Measurements from ENCODE around the gene NFXL1.
A peak's percentile ranks its signal among the peaks of the same experiment; 100 is the strongest.

NFXL1 gene

DNA sequence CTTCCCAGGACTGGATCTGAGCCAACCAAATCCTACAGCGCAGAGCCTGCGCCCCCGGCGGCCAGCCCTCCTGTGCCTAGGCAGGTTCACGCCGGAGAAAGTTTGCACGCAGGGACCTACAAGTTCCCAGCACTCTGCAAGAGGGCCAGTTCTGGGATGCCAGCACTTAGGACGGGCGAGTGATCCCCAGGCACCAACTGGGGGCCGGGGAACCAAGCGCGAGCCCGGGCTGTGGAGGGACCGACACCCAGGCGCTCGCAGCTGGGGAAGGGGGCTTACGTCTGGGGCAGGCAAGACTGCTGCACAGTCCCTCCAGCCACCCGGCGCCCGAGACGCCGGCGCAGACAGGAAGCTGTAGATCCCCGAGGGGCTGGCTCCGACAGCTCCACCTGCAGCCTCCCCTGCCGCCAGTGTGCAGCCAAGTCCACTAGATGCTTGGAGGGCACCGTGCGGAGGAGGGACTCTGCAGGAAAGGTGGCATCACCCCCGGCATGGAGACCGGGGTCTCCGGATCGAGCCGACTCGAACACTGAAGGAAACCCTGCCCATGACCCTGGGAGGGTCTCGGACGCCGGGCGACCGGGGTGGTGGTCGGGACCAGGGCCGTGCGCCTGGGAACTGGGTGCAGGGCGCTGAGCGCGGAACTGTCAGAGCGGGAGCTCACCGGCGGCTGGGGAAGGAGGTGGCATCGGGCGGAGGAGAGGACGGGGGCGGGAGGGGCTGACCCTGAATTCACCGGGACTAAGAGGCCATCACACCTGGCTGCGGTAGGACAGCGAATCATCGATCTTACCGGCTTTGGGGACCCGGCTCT lies 77.1 kb downstream of the NFXL1 start:
- H3K4me3 ChIP-seq (ENCODE audit: low read depth, low read length) = peak overlapping the region; percentile 94
- H3K27ac ChIP-seq = peak overlapping the region; percentile 69
- no peaks in the 10 kb centered on the region for H3K9me3 ChIP-seq (ENCODE audit: severe bottlenecking)
- no peaks in the 10 kb centered on the region for H3K27me3 ChIP-seq (ENCODE audit: insufficient read depth, low read depth, severe bottlenecking)
- DNase-seq = peak; percentile 75
- TF ChIP-seq, protein P1, sequence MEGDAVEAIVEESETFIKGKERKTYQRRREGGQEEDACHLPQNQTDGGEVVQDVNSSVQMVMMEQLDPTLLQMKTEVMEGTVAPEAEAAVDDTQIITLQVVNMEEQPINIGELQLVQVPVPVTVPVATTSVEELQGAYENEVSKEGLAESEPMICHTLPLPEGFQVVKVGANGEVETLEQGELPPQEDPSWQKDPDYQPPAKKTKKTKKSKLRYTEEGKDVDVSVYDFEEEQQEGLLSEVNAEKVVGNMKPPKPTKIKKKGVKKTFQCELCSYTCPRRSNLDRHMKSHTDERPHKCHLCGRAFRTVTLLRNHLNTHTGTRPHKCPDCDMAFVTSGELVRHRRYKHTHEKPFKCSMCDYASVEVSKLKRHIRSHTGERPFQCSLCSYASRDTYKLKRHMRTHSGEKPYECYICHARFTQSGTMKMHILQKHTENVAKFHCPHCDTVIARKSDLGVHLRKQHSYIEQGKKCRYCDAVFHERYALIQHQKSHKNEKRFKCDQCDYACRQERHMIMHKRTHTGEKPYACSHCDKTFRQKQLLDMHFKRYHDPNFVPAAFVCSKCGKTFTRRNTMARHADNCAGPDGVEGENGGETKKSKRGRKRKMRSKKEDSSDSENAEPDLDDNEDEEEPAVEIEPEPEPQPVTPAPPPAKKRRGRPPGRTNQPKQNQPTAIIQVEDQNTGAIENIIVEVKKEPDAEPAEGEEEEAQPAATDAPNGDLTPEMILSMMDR (IDR thresholded peaks at IDR 0.05; ENCODE audit: low read depth, low read length) = no peak
- no peaks in the 10 kb centered on the region for H3K36me3 ChIP-seq

DNA sequence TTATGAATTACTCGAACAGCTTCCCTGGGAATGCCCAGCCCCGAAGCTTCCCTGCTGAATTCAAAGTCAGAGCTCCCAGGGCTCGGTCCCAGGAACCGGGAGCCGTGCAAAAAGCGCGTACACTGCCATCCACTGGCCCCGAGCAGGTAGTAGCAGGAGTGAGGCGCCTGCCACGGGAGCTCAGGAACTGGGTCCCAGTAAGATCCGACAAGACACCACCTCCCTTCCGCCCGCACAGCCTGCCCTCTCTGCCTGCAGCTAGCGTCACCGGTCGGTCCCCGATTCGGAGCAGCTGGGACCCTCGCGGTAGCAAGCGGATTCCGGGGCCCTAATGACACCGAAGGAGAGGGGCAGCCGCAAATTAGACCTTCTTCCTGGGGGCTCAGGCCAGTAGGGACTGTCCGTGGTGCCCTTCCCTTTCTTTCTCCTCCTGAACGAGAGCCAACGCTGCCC lies 77.7 kb downstream of the NFXL1 start:
- H3K36me3 ChIP-seq = no peaks in the 10 kb centered on the region
- H3K27me3 ChIP-seq (ENCODE audit: insufficient read depth, low read depth, severe bottlenecking) = no peaks in the 10 kb centered on the region
- peak overlapping the region; percentile 94 for H3K4me3 ChIP-seq (ENCODE audit: low read depth, low read length)
- H3K27ac ChIP-seq = peak overlapping the region; percentile 69
- peak; percentile 92 for DNase-seq
- TF ChIP-seq, protein P1 (IDR thresholded peaks at IDR 0.05; ENCODE audit: low read depth, low read length) = peak; percentile 90
- H3K9me3 ChIP-seq (ENCODE audit: severe bottlenecking) = no peaks in the 10 kb centered on the region

DNA sequence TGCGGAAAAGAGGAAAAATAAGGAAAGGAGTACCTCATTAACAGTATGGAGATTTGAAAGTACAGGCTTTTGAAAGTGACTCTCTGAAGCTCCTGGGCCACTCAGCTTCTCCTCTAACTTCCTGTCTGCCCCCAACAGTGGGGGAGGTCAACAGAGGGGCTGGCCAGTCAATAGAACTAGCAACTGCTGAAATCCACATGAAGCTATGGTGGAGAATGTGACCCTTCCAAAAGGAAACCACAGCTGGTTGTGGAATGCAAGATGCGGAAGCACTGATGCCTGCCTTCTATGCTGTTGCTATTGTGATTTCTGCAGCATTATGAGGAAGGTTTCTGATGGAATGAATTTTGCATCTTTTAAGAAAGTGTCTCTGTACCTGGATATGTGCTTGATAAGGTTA lies 78.9 kb downstream of the NFXL1 start:
- TF ChIP-seq, protein P1 (IDR thresholded peaks at IDR 0.05; ENCODE audit: low read depth, low read length) = no peak
- Histone ChIP-seq H3K36me3 (no peaks in the 10 kb centered on the region), H3K9me3 (ENCODE audit: severe bottlenecking) (no peaks in the 10 kb centered on the region), H3K27me3 (ENCODE audit: insufficient read depth, low read depth, severe bottlenecking) (no peaks in the 10 kb centered on the region), H3K27ac (no peak overlapping the region), H3K4me3 (ENCODE audit: low read depth, low read length) (no peak overlapping the region)
- DNase-seq = no peak

- Histone ChIP-seq H3K4me3 (ENCODE audit: low read depth, low read length) (peak overlapping the region; percentile 14), H3K36me3 (no peaks in the 10 kb centered on the region), H3K27me3 (ENCODE audit: insufficient read depth, low read depth, severe bottlenecking) (no peaks in the 10 kb centered on the region), H3K27ac (peak overlapping the region; percentile 84), H3K9me3 (ENCODE audit: severe bottlenecking) (no peaks in the 10 kb centered on the region)
- DNase-seq = peak; percentile 90
- TF ChIP-seq, protein P1 (IDR thresholded peaks at IDR 0.05; ENCODE audit: low read depth, low read length) = no peak
Observed at GRCh38 chr4:47831026-47831679, 83.2 kb downstream of the NFXL1 start.

DNA sequence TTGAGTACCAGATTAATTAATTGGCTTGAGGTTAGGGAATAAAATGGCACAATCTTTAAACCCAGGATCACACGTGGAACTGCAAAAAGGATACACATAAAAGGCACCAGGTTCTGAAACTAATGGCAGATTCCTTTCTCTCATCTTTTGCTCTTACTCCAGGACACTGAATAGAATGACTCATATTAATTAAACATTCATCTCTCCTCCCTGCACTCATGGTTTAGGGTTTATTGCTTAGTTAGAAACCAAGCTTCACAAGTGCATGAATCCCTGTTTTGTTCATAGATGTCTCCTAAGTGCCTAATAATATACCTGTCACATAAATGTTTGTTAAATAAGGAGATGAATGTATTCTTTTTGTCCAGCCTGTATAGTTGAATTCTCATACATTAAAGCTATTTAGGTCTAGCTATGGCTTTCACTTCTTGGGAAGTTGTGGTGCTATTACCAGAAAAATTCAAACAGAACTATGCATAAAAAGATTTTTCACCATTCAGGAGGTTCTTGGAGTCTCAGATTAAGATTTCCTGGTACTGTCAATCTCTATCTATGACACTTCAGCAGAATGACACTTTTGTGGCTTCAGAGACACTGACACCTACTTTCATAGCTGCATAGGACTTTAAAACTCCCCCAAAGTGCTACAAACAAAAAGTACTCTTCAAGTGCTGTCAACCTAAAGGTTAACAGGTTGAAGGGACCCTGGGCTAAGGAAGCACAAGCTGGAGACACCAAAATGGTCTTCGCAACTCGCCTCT lies 83.9 kb downstream of the NFXL1 start:
- peak overlapping the region; percentile 15 for H3K4me3 ChIP-seq (ENCODE audit: low read depth, low read length)
- H3K9me3 ChIP-seq (ENCODE audit: severe bottlenecking) = no peaks in the 10 kb centered on the region
- TF ChIP-seq, protein P1 (IDR thresholded peaks at IDR 0.05; ENCODE audit: low read depth, low read length) = no peak
- H3K36me3 ChIP-seq = no peaks in the 10 kb centered on the region
- peak overlapping the region; percentile 84 for H3K27ac ChIP-seq
- H3K27me3 ChIP-seq (ENCODE audit: insufficient read depth, low read depth, severe bottlenecking) = no peaks in the 10 kb centered on the region
- no peak for DNase-seq
